GM19043 (cell line): Measurements from ENCODE around the gene FPGS.

Experiments used
- ATAC-seq: cut with Tn5 transposase; IDR thresholded peaks from one replicate; pipeline ENCODE4 v1.9.1; 2021; ENCODE audit warnings: low read depth; ENCODE audit not compliant: unreplicated experiment

FPGS gene

GRCh38 chr9:127786773-127787104, 15.9 kb upstream of the FPGS start:
- ATAC-seq: no peak

DNA sequence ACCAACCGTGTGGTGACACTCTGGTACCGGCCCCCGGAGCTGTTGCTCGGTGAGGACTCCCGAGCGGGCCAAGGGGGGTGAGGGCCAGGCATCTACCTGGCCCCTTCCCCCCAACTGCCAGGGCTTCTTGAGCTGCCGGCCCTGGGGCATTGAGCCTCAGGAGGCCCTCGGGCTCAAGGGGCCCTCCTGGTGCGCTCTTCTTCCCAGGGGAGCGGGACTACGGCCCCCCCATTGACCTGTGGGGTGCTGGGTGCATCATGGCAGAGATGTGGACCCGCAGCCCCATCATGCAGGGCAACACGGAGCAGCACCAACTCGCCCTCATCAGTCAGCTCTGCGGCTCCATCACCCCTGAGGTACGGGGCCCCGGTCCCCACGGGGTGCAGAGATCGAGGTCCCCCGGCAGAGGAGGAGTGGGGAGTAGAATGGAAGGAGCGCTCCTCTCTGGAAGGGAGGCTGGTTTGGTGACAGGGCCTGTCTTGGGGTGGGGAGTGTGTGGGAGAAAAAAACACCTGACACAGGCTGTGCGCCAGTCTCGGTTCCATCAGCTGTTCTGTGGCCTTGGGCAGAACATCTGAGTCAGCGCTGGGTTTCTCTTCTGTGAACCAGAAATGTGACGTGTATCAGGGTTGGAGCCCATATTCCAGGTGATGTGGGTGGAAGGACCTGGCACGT, 14.2 kb upstream of the FPGS start:
- ATAC-seq: no peak

- no peak for ATAC-seq
Observed at GRCh38 chr9:127789179-127789578, 13.5 kb upstream of the FPGS start.

DNA sequence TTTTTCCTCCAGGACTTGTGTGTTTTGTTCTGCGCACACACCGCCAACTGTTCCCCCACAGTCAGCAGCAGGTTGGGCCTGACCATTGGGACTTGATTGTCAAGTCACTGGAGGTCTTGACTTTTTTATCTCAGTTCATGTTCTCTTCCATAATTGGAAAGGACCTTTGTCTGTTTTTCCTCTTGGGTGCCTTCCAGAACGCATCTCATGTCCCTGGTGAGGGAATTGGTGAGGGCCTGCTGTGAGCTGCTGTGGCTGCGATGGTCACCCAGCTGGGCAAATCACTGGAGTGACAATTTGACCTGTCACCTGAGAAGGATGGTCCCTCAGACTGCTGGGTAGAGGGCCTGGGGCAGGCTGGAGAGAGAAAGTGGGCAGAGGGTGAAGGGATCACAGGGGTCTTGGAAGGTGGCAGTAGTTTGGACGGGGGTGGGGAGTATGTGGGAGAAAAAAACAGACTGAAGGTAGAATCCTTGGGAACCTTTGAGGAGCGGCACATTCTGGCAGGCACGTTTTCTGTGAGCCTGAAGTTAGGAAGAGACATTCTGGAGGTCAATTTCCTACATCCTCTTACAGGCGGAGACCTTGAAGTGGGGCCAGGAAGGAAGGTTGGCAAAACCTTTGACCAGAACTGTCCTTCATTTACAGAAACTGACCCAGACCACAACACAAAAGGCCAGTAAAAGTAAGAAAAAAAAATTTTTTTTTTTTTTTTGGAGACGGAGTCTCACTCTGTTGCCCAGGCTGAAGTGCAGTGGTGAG, 12.4 kb upstream of the FPGS start:
- ATAC-seq: no peak

GRCh38 chr9:127791085-127791484, 11.6 kb upstream of the FPGS start:
- no peak for ATAC-seq

DNA sequence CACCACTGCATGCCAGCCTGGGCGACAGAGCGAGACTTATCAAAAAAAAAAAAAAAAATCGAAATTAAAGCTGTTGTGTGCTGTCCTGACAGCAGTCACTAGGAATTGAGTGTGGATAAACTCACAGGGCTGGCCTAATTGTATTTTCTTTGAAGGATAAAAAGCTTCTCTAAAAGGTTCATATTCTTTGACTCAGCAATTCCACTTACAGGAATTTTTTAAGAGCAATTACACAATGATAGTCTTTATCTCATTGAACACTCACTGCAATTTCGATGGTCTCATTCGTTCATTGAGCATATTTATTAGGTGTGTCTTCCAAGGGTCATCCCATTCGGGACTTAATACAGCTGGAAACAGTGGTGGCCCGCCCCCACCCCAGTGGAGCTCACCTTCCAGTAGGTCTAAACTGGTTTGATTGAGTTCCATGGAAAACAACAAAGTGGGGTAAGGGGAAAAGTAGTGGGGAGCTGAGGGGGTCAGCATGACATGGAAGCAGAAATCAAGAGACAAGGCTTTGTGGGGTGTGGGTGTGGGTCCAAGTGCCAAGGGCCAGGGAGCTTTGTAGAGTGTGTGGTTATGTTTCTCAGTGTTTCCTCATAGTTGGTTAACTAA, 10.2 kb upstream of the FPGS start:
- ATAC-seq: no peak

- no peak for ATAC-seq
Observed at GRCh38 chr9:127793093-127793708, 9.5 kb upstream of the FPGS start.

- ATAC-seq: no peak
Observed at GRCh38 chr9:127794001-127794791, 8.5 kb upstream of the FPGS start.

DNA sequence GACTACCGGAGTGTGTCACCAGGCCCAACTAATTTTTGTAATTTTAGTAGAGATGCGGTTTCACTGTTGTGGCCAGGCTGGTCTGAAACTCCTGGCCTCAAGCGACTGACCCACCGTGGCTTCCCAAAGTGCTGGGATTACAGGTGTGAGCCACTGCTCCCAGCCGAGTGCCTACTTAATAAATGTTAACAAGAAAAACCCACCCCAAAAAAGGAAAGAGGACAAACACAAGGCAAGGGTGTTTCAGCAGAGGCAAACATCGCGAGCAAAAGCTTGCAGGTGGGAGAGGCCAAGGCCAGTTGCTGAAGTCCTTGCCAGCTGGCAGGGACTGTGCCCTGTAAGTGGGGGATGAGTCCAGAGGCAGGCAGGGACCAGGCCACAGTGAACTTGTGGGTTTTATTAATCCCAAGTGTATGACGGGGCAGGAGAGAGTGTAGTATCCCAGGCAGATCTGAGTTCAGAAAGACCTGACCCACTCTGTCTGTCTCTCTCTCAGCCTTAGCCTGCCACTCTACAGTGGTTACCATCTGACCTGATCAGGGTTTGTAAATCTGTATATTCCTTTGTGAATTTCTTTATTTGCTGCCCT, 6.4 kb upstream of the FPGS start:
- ATAC-seq: no peak

DNA sequence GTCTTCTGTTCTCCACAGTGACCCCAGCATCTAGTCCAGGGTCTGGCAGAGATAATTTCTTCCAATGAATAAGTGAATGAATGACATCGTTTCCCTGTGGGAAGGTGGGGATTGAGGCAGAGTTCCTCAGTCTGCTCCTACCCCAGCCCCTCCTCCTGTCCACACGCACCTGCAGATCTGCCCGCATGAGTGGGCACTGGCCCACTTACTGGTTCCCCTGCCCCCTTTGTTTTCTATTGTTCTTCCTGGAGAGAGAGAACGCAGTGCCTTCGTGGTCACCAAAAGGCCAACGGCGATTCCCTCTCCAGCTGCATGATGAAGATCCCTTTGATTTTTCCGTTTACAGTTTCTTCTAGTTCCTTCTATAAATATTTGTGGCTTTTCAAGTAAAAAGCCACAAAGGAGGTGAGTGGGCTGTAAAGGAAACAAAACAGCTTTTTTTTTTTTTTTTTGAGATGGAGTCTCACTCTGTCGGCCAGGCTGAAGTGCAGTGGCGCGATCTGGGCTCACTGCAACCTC, 5.8 kb upstream of the FPGS start:
- ATAC-seq: no peak

GRCh38 chr9:127801955-127802575, 617 bp upstream of the FPGS start:
- no peak for ATAC-seq

DNA sequence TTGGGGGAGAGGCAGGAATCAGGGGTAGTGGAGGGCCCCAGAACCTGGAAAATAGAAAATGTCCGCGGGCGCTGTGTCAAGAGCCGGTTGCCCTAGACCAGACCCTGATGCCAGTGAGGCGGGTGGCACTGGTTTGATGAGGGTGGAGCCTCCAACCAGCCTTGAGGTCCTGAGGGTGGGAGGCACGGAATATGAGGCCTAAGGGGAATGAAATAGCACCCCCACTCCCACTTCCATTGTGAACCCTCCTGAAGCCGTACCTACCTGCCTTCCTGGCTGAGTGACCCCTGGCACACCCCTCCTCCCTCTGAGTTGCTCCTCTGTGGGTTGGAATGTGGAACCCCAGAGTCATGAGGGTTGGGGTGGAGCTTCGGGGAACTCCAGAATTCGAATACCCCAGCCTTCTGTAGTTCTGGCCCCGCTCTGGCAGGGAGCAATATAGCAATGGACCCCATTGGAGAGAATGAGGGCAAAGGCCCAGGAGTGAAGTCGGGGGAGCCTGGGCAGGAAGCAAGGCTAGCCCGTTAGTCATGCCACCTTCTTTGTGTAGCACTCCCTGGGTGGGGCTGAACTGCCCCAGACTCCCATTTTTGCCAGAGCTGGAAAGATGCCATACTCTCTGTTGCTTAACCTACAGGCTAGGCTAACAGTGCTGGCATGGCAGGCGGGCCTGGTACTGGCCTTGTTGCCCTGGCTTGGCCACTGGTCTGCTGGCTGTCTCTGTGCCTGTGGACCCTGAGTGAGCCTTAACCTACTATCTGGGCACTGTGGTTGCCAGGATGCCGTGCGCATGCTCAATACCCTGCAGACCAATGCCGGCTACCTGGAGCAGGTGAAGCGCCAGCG, 1.0 kb downstream of the FPGS start:
- no peak for ATAC-seq

GRCh38 chr9:127805620-127806019, 2.9 kb downstream of the FPGS start:
- ATAC-seq: no peak

- ATAC-seq: no peak
Observed at GRCh38 chr9:127806871-127807270, 4.2 kb downstream of the FPGS start.

DNA sequence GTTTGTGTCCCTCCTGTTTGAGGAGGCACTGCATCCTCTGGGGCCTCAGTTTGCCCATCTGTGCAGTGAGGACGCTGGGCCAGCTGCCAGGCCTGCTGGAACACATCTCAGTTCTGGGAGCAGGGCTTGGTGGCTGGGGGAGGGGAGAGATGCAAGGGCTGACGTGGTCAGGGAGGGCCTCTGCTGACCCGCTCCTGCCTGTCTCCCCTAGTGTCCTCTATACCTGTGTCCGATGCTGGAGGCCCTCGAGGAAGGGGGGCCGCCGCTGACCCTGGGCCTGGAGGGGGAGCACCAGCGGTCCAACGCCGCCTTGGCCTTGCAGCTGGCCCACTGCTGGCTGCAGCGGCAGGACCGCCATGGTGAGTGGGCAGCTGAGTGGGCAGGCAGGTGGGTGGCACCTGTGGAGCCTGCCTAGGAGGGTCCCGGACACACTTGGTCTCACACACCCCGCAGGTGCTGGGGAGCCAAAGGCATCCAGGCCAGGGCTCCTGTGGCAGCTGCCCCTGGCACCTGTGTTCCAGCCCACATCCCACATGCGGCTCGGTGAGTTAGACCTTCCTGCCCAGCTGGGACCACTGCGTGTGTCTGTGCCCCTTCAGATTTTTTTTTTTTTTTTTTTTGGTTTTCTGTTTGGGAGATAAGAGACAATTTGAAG, 5.8 kb downstream of the FPGS start:
- no peak for ATAC-seq

GRCh38 chr9:127809002-127809539, 6.4 kb downstream of the FPGS start:
- ATAC-seq: no peak

- ATAC-seq: no peak
Observed at GRCh38 chr9:127809540-127810377, 7.1 kb downstream of the FPGS start.
